BJ (cell line): ENCODE results near the gene CFAP74. TPM values are rescaled to one million over a fixed set of nuclear protein-coding genes. Genes with fewer than 3 reads are reported as not detected.

ENCODE experiments used
- CTCF ChIA-PET: fragments of 350-600 bp; formaldehyde crosslinking; extraction: SDS; loops from one replicate; lab custom pipeline; 2021; ENCODE audit warnings: antibody characterized with exemption, inconsistent platforms; lab: Yijun Ruan, JAX
- POLR2A ChIA-PET: fragments of 300-600 bp; sonication (Branson Sonifier 250); formaldehyde crosslinking; extraction: SDS; loops from one replicate; lab custom pipeline; 2021; ENCODE audit warnings: antibody characterized with exemption; lab: Charles Lee
- DNase-seq: peaks from one replicate; pipeline ENCODE4 v3.0.0-alpha.2; 2011; ENCODE audit warnings: low read depth
- H3K27me3 ChIP-seq: 2 replicates; pipeline ENCODE4 v1.6.0; 2011; ENCODE audit warnings: low read length; ENCODE audit not compliant: control insufficient read depth, insufficient read depth
- H3K36me3 ChIP-seq: 2 replicates; pipeline ENCODE4 v1.5.1; 2011; ENCODE audit warnings: low read length; ENCODE audit not compliant: control insufficient read depth, insufficient read depth
- H3K4me3 ChIP-seq: 2 replicates; pipeline ENCODE4 v1.5.1; 2011; ENCODE audit warnings: low read depth, mild to moderate bottlenecking, control low read depth, low read length
- polyA plus RNA-seq: library from polyadenylated mRNA; depleted of rRNA; stranded (reverse); fragments of >200 nt; gene quantifications from 2 replicates; pipeline ENCODE4 v1.2.3, GENCODE V29; 2011
- TF ChIP-seq, protein P1 (sequence below): IDR thresholded peaks from 2 replicates; pipeline ENCODE4 v1.5.1; 2011; ENCODE audit warnings: low read depth, mild to moderate bottlenecking, control low read depth, inconsistent platforms, low read length, moderate library complexity; ENCODE audit not compliant: insufficient read depth

CFAP74 gene
- polyA plus RNA-seq, 1 experiment, result not detected

GRCh38 chr1:1917995-1918900 is 85.3 kb downstream of the CFAP74 start:
- CTCF ChIA-PET, result interaction anchor here (1.2 kb wide), 1 partner anchor 9 kb away, joined by 4 read pairs; no protein-coding TSS in a partner anchor
- H3K36me3 ChIP-seq, result no peaks in the 10 kb centered on the region
- TF ChIP-seq, protein P1, sequence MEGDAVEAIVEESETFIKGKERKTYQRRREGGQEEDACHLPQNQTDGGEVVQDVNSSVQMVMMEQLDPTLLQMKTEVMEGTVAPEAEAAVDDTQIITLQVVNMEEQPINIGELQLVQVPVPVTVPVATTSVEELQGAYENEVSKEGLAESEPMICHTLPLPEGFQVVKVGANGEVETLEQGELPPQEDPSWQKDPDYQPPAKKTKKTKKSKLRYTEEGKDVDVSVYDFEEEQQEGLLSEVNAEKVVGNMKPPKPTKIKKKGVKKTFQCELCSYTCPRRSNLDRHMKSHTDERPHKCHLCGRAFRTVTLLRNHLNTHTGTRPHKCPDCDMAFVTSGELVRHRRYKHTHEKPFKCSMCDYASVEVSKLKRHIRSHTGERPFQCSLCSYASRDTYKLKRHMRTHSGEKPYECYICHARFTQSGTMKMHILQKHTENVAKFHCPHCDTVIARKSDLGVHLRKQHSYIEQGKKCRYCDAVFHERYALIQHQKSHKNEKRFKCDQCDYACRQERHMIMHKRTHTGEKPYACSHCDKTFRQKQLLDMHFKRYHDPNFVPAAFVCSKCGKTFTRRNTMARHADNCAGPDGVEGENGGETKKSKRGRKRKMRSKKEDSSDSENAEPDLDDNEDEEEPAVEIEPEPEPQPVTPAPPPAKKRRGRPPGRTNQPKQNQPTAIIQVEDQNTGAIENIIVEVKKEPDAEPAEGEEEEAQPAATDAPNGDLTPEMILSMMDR, result no peak
- peak overlapping the region; percentile 50 for H3K4me3 ChIP-seq
- 0 out of 2 replicates have a peak, but pooled peaks cover 2% of the 10 kb centered on the region for H3K27me3 ChIP-seq
- POLR2A ChIA-PET, result no interaction called here
- no peak for DNase-seq

DNA sequence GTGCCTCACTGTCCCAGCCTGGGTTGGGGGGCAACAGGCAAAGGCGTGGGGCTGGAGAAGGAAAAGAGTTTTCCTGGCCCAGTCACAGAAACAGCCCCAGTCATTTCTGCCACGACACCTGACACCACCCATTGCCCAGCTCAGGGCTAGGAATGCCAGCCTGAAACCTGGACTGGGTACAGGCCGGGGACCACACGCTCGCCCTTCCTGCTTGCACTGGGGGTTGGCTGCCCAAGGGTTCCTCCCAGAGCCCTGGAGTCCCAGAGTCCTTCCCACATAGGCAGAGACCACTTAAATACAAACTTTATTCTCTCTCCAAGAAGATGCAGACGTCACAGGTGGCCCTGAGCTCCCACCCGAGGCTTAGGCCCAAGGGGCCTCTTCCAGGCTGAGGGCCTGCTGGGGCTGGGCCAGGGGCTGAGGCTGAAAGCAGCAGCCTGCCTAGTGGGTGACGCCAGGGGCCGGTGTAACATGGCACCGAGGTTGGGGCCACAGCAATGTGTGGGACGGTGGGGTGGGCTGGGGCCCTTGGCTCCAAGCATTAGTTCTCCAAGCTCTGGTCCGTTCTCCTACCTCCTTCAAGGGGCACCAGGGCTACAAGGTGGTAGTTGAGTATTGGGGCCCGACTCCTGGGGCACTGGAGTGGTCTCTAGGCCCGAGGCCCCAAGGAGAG is 86.1 kb downstream of the CFAP74 start:
- no peaks in the 10 kb centered on the region for H3K36me3 ChIP-seq

DNA sequence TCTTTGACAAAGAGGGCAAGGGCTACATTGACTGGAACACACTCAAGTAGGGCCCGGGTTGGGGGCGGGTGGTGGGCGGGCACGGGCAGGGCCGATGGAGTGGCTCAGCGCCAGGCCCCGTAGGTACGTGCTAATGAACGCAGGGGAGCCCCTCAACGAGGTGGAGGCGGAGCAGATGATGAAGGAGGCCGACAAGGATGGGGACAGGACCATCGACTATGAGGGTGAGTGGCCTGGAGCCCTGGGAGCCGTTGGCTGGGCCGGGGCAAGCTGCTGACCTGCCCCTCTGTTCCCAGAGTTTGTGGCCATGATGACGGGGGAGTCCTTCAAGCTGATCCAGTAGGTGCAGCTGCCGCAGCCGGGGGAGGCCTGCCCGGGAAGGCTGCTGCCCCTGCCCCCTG is 86.7 kb downstream of the CFAP74 start:
- ChIA-PET CTCF (interaction anchor here (1.2 to 1.3 kb wide), 2 partner anchors 8 to 11 kb away, joined by 4 read pairs; no protein-coding TSS in a partner anchor), POLR2A (no interaction called here)
- no peak overlapping the region for H3K4me3 ChIP-seq
- TF ChIP-seq, protein P1, result no peak
- no peak for DNase-seq
- H3K36me3 ChIP-seq, result no peaks in the 10 kb centered on the region
- H3K27me3 ChIP-seq, result 0 out of 2 replicates have a peak, but pooled peaks cover 2% of the 10 kb centered on the region

More for the DNA sequence above, 86.1 kb downstream of the CFAP74 start:
- POLR2A ChIA-PET, result no interaction called here
- CTCF ChIA-PET, result interaction anchor here (1.2 kb wide), 1 partner anchor 9 kb away, joined by 4 read pairs; no protein-coding TSS in a partner anchor
- no peak for DNase-seq
- no peak overlapping the region for H3K4me3 ChIP-seq
- TF ChIP-seq, protein P1, result no peak
- H3K27me3 ChIP-seq, result 0 out of 2 replicates have a peak, but pooled peaks cover 2% of the 10 kb centered on the region

- Histone ChIP-seq H3K36me3 (no peaks in the 10 kb centered on the region), H3K4me3 (no peak overlapping the region), H3K27me3 (0 out of 2 replicates have a peak, but pooled peaks cover 2% of the 10 kb centered on the region)
- no peak for DNase-seq
- TF ChIP-seq, protein P1, result no peak
- CTCF ChIA-PET, result interaction anchor here (1.3 kb wide), 1 partner anchor 10 kb away, joined by 4 read pairs; no protein-coding TSS in a partner anchor
- POLR2A ChIA-PET, result no interaction called here
Observed at GRCh38 chr1:1915911-1916840, 87.4 kb downstream of the CFAP74 start.
